SW 1271 (cell line): ENCODE data around the gene PDZRN4.
A peak's percentile ranks its signal among the peaks of the same experiment; 100 is the strongest.
"Not testable (repeated sequence)": the region's sequence is repeated elsewhere in the genome, so short reads cannot be mapped to it uniquely, and the experiment has no call there.

Source experiments
- DNase-seq, 2 experiments: peaks; one replicate each; lab custom pipeline; 2025; lab: John Stamatoyannopoulos, UW

The PDZRN4 gene

DNA sequence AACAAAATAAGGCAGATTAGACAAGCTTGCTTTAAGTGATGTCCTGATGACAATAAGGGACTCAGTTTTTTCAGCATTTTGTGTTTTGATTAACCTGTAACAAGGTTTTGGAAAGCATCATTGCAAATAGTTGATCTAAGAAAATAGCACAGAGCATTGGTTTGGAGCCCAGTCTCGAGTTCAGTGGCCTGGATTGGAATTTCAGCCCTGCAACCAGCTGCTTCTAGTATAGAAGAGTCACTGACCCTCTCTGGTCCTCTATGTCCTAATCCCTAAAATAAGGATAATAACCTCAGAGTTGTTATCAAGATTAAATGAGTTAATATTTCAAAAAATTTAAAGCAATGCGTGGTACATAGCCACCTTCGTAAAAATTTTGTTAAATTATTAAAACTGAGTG lies 25.5 kb downstream of the PDZRN4 start:
- DNase-seq = no peak

DNA sequence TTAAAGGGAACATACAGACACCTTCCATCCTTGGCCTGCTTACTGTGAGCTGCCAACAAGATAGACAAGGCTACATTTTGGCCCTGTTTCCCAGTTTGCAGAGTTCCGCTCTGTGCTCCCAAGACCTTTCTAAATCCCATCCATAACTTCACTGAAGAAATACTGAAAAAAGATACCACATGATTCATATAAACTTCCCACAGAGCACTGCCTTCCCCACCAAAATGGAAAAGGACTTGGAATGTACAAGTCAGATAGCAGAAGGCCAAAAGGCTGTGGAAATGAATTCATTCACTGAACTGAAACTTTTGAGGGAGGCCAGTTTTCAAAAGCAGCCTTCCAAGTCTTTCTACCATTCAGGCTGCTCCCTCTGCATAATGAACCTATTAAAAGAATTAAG lies 29.6 kb downstream of the PDZRN4 start:
- no peak for DNase-seq

DNA sequence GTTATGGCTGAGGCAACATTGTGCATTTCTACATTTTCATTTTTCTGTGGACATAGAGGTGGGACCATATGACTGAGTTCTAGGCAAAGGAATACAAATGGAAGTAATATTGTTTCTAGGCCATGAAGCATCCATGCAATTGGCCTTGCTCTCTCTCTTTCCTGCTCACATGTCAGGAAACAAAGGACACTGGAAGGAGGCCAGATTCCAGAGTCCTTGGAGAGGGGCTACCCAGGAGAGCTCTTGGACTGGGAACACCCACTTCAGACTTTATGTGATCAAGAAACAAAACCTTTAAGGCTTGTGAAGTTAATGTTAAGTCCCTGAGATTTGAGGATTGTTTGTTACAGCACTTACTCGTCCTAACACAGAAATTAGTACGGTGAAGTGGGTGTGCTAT lies 32.8 kb downstream of the PDZRN4 start:
- DNase-seq = no peak

GRCh38 chr12:41221491-41221890 lies 33.4 kb downstream of the PDZRN4 start:
- DNase-seq = no peak

GRCh38 chr12:41223600-41223999 lies 35.5 kb downstream of the PDZRN4 start:
- no peak for DNase-seq

DNA sequence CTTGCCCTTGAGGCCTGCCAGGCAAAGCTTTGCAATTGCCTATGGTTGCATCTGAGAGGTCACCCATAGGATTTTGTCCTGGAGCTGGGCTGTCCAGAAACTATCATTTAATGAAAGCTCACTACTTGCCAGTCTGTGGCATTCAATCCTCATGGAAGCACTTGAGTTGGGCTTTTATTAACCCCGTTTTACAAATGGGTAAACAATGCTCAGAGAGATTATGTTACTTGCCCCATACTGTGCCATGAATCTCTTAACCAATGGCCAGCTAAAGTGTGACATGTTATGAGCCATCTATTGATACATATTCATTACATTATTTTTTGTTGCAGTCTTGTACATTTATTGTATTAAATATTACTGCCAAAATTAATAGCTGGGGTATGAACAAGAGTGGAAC lies 35.9 kb downstream of the PDZRN4 start:
- no peak for DNase-seq

DNA sequence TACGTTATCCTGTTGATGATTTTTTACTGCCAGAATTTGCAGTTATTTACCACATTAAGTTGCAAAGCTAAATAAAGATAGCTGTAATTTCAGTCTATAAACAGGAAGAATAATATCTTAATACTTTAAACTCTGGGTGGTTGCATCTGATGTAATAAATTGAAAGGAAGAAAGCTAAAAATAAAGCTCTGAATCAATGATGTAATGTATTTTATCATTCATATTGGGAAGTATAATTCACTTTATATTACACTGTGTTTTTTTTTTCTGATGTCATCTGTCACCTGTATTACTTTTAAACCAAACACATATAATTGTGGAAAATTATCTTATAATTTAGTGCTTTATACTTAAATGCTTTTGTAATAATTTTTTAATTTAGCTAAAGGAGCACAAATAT lies 37.1 kb downstream of the PDZRN4 start:
- DNase-seq = no peak

- DNase-seq = no peak
Measured at GRCh38 chr12:41228066-41228820, 40.1 kb downstream of the PDZRN4 start.

- DNase-seq = no peak
Measured at GRCh38 chr12:41230756-41231155, 42.6 kb downstream of the PDZRN4 start.

- no peak for DNase-seq
Measured at GRCh38 chr12:41234692-41235091, 46.6 kb downstream of the PDZRN4 start.

GRCh38 chr12:41242603-41243002 lies 54.5 kb downstream of the PDZRN4 start:
- no peak for DNase-seq

DNA sequence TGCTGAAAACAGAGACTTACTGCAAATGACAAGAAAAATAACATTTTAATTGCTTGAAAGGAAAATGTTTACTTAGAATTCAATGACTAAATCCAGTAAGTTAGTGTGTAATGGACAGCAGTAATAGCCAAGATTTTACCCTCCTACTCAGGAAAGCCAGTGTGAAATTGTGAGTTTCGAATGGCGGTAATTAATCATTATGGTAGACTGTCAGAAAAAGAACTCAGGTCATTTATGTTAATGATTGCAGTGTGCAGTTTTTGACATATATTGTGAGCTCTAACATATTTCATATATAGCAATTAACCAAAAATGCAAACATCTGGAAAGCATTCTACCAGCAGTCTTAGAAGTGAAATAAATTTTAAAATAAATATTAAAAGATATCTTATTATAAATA lies 60.3 kb downstream of the PDZRN4 start:
- DNase-seq = no peak

GRCh38 chr12:41250748-41251147 lies 62.6 kb downstream of the PDZRN4 start:
- no peak for DNase-seq

DNA sequence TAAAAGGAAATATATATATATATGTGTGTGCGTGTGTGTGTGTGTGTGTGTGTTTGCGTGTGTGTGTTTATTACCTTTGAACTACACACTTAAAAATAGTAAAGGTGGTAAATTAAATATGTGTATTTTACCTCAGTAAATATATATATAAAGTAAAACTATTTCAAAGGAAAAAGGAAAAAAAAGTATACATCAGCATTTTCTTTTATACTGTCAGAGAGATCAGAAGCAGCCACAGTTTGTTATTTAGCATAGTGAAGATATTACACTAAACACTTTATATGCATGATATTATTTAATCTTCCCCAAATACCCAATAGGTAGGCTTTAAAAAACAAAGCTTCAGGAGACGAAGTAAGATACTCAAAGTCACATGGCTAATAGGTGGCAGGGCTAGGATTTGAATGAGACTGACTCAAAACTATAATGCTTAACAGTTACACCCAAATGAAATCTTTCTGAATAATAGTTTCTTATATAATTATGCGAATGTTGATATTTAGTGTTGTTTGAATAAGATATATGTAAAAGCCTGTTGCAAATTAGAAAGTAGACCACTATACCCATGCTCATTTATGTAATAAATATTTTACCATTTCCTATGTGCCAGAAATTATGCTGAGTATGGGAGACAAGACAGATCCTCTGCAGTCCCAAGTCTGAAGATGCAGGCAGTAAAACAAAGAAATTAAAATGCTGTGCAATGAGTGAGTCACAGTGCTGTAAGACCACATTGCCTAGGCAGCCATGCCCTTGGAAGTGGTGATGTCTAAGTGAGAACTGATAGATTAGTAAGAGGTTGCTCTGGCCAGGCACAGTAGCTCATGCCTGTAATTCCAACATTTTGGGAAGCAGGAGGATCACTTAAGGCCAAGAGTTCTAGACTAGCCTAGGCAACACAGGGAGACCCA lies 66.1 kb downstream of the PDZRN4 start:
- no peak for DNase-seq

DNA sequence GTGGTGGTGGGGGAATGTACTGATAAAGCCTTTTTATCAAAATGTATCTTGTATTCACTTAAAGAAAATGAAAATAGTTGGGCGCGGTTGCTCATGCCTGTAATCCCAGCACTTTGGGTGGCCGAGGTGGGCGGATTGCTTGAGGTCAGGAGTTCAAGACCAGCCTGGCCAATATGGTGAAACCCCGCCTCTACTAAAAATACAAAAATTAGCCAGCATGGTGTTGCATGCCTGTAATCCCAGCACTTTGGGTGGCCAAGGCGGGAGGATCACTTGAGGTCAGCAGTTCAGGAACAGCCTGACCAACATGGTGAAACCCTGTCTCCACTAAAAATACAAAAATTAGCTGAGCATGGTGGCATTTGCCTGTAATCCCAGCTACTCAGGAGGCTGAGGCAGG lies 75.1 kb downstream of the PDZRN4 start:
- DNase-seq = not testable (repeated sequence)

- peak in 1 of 2 experiments; percentile 45 for DNase-seq
Measured at GRCh38 chr12:41264281-41264680, 76.2 kb downstream of the PDZRN4 start.

GRCh38 chr12:41269056-41269455 lies 80.9 kb downstream of the PDZRN4 start:
- DNase-seq = no peak

DNA sequence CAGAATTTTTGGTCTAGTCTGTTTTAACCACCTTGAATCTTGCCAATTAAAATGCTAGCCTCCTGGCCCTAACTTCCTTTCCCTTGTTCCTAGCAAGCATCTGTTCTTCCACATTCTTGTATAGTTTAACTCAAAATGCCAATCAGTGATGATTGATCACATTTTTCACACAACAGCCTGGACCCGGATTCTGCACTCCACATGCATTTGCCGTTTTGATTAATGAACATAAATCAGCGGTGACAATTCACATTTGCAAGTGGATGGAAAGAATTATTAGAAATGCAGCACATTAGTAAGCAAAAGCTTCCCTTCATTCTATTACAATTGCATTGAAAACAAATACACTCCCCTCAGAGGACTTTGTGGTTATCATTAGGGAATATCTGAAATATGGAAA lies 83.4 kb downstream of the PDZRN4 start:
- DNase-seq = no peak

DNA sequence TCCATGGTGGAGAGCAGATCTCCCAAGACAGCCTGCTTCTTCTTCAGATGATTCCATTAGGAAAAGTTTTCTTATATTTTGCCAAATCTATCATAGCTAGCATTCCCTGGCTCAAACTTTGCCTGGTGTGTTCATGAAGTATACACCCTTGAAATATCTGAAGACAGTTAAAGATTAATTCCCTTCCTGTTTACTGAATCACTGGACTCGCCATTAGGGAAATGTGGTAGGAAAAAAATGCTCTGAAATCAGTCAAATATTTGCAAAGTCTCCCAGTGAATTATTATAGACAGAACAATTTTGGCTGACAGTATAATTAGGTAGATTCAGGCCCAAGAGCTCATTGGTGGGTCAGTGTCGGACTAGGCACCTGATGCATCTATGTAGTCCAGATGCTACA lies 86.5 kb downstream of the PDZRN4 start:
- no peak for DNase-seq

DNA sequence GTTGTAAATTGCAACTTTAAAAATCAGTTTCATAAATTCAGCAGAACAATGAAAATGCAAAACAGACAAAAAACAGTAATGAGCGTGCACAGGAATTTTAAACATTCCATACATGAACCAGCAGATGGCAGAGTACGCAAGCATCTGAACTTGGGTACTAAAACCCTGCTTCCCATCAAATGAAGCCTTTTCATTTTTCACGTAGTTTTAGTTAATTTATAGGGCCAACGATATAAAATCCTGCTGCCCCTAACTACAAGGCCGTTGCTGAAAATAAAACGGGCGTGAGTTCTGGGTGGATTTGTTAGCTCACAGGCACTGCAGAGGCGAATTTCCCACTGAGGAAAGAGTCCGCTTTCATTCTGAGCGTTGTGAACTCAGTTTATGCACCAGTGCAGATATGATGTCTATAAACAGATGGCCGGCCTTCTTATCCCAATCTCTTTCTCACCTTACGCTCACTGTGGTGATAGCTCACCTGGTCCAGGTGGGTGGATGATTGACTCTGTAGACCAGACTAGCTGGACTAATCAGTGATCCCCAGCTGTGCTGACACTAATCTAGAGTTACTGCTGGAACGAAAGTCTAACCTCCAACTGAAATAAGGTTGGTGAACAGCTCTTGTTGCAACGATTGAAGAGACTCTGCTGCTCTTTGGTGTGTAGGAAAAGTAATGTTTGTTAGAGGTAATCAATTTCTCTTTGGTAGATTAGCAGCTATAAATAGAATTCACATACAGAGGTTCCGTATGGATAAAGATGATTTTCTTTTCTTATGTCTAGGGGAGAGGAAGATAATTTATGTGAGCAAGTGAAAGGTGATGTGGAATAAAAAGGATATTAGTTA lies 89.2 kb downstream of the PDZRN4 start:
- DNase-seq = peak in 1 of 2 experiments; percentile 32

GRCh38 chr12:41277946-41278267 lies 89.8 kb downstream of the PDZRN4 start:
- DNase-seq = no peak

GRCh38 chr12:41280341-41281095 lies 92.4 kb downstream of the PDZRN4 start:
- DNase-seq = not testable (repeated sequence)
